Islet precursor cell (in vitro differentiated cells): ENCODE measurements around the gene MINDY4.

Experiments
- DNase-seq: peaks from one replicate; pipeline ENCODE4 v3.0.0-alpha.2; 2018

Gene MINDY4

DNA sequence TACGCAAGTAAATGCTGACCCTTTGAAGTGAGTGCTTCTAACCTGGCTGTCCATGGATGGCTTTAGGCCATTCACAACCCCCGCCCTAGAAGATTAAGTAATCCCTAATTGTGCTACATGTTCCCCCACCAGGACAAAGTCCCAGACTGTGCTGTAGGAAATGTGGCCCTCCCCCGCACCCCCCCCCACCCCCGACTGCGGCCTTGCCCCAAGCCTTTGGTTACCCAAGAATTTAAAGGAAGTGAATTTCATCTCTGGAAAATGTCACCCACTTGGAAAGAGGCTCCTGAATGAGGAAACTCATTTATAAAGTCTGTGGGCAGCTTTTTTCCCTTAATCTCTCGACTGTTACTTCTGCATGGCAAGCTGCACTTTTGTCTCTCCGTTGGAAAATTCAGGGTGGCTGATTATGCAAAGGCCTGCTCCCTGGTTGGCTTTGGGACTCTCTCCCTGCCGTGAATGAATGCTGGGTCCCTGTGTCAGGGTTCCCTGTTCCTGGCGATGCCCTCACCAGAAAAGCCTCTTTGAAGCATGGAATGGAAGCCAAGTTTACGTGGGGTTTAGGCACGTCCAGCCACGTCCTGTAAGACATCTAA, 109.0 kb downstream of the MINDY4 start:
- DNase-seq = no peak

DNA sequence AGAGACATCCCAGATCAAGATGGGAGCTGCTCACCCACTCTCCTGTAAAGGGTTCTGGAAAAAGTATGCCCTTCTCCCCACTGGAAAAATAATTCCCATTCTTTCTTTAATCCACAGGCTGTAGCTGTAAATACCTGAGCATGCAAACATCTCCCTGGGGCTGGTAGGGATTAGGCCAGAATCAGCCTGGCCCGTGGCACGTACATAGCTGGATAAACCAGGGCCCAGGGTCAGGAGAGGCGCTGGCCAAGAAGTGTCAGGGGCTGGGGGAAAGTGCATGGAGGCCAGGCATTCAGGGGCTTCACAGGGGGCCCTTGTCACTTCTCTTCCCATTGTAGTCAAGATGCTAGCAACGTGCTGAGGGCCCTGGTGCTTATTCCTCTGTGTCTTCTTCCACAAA, 109.7 kb downstream of the MINDY4 start:
- no peak for DNase-seq

DNA sequence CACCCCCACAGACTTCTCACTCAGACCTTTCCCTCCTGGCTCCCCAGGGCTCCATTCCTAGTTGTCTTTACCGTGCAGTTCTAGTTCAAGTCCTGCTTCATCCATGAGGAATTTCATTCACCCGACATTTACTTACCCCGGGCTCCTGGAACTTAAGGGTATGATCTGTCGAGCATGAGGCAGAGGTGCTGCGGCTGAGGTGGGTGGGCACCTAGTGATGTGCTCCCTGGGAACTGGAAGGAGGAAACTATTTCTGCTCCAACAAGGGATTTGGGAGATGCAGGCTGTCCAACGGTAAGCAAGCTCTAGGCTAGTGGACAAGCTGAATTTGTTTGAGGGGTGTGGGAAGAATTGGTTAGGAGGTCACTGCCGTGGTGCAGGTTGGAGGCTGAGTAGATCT, 110.2 kb downstream of the MINDY4 start:
- DNase-seq = no peak

DNA sequence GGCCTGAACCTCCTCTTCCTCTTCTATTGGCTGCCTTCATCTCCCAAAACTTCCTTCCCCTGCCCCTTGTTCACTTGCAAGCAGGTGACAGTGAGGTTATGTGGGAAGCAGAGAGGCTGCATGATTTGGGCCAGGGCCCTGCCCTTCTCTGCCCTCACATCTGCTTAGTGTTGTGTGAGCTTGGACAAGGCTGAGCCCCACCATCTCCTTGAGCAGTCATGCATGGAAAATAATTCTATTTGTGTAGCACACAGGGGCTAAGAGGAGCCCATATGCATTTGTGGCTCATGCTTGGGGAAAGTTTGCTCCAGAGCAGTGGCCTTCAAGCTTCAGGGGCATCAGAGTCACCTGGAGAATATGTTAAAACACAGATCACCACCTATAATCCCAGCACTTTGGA, 113.7 kb downstream of the MINDY4 start:
- no peak for DNase-seq

DNA sequence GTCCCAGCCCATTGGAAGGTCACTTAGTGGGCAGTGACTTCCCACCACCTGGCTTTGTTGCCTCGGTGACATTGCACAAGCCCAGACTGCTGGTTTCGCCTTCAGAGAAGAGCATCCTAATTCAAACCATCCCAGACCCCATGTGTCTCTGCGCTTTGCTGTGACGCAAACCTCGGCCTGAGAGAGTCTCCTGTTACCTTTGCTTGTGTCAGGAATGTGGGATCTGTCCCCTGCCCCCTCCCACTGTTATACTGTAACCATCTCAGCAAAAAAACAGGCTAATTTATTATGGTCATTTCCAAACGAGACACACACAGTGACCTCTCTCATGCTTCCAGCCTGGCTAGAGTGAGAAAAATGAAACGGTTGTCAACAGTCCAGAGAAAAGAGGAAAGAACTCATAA, 115.4 kb downstream of the MINDY4 start:
- DNase-seq = no peak

DNA sequence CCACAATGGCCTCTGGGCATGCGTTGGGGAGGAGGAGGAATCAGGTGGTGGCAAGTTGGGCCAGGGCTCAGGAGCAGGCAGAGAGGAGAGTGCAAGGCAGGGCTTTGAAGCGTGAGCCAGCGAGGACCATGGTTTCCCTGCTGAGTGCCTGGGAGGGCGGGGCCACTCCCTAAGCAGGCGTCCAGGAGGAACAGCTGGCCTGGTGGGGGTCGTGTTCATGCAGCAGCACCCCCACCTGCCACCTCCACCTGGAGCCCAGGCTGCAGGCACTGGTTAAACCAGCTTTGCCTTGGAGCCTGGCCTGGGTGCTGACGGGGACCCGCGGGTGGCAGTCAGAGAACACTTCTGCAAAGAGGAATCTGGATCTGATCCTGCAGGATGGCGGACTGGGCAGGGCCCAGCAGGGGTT, 116.3 kb downstream of the MINDY4 start:
- no peak for DNase-seq

DNA sequence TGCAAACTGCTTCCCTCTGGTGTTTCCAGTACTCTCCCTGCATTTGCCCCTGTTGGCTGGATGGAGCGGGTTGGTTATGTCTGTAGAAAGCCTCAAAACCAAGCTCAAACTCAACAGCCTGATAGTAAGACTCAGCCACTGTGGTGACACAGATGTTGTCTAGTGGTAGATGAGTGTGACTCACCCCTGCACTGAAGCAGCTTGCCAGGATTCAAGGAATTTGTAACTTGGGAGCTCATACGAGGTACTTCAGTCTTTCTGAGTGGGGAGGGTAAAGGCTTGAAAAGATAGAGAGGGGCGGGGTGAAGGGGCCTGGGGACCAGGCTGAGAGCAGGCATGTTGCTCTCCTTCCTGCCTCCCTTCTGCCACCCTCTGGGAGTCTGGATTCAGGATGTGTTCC, 117.5 kb downstream of the MINDY4 start:
- peak; percentile 79 for DNase-seq

DNA sequence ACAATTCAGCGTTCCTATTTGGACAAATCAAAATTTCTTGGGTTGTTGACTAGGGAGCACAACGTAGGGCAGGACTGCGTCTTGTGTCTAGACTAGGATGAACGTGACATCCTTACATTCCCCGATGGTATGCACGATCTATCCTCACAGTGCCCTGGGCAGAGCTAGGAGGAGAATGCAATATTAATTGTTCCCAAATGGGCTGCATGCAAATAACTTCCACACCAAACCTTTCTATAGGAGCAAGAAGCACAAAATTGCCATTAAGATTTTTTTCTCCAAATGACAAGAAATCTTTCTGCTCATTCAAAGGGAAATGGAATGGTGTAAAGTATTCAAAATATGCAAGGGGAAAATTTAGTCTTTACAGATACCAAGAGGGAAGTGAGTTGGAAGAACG, 119.0 kb downstream of the MINDY4 start:
- DNase-seq = no peak

DNA sequence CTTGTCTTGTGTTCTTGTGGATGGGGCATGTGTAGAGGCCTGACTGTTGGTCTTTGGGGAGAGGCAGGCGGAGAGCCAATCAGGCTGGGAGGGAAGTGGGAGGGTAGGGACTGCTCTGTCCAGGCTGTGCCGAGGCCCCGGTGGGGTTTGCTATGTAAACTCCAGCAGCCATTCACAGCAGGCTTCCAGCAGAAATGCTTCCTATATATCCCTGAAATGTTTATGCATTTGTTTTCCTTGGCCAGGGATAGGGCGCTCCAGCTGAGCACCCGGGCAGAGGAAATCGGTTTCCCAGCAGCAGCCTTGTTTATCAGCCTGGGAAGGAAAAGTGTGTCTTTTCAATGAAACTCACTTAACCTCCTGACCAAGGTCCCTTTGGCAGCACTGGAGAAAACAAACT, 122.1 kb downstream of the MINDY4 start:
- no peak for DNase-seq

DNA sequence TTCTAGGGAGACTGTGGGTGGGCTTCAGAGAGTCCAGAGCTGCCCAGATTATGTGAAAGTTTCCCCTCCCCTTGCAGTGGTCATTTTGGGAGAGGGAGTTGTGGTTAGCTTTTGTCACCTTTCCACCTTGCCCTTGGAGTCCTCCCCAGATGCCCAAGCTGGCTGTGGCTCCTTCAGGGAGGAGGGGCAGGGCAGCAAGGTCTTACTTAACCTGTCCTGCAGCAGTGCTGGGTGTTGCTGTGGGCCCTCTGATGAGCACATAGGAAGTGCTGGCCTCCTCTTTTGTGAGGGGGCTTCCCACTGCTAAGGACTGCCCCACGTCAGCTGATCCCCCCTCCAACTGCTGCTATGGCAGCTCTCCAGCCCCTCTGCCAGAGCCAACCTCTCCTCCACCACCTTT, 122.8 kb downstream of the MINDY4 start:
- DNase-seq = no peak

DNA sequence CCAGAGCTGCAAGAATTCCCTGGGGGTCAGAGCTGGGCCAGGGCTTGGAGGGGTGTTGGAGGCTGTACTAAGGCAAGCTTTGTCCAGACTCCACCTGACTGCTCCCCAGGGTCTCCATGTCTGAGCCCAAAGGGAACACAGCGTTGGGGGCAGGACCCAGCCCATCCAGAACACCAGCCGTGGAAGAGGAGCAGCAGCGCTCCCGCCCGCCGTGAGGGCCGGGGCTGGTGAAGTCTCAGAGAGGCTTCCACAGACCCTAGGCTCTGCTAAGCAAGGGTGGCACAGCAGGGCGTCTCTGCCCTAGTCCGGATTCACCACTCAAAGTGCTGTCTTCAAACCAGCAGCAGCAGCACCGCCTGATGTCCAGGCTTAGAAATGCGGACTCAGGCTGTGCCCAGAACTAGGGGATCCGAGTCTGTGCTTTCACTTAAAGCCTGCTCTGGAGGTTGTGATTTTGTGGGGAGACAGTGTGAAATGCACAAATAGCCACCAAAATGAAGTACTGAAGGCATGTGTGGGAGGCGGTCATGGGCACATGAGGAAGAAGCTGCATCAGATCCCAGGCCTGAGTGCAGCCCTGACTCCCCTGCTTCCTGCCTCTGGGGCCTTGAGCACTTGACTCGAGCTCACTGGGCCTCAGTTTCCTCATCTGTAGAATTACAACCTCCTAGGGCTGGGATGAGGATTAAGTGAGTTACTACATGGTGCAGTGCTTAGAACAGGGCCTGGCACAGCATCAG, 123.8 kb downstream of the MINDY4 start:
- DNase-seq = no peak

DNA sequence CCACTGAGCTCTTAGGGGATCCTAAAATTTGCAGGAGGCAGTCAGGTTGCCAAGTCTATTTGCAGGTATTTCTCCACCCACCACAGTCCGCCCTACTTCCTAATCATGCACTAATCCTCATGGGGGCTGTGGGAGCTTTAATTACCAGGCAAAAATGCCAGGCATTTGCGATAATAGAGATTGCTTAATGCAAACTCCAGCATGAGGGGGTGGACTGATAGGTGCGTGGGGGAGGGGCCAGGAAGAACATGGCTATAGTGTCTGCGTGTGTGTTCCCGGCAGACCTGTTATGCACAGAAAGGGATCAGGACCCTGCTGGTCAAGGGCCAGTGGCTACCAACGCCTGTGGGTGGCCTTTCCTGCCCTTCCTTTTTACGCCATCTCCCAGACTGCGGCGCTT, 124.8 kb downstream of the MINDY4 start:
- no peak for DNase-seq

DNA sequence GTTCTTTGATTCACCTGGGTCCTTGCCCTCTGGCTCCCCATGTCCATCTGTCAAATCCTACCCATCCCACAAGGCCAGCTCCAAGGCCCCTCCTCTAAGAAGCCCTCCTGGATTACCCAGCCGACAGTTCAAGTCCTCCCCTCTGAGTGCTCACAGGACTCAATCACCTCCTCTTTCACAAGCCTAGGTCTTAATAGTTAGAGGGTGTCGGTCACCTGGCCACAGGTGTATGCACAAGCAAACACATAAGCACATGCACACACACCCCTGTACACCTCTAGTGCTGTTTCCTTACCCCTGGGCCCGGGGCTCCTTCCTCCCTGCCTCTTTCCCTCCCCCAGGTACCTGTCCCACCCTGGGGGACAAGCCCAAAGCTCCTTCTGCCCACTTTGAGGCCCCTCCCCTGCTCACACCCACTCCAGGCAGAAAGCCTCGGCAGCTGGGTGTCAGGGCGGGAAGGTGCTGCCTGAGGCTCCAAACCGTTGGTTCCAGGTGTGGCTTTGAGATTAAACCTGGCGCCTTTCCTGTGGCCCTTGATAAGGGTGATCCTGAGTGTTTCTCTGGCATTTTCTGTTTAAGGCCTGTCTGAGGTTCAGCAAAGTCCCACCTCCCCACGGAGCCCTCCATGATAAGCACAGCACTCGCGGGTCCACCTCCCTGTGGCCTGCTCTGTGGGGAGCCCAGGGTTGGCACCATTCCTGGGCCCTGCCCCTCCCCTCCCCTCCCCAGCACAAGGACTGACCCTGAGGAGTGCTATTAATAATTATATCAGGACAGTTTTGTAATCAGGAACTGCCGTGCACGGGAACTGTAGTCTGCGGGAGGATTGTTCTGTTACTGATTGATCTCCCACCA, 125.8 kb downstream of the MINDY4 start:
- DNase-seq = no peak

DNA sequence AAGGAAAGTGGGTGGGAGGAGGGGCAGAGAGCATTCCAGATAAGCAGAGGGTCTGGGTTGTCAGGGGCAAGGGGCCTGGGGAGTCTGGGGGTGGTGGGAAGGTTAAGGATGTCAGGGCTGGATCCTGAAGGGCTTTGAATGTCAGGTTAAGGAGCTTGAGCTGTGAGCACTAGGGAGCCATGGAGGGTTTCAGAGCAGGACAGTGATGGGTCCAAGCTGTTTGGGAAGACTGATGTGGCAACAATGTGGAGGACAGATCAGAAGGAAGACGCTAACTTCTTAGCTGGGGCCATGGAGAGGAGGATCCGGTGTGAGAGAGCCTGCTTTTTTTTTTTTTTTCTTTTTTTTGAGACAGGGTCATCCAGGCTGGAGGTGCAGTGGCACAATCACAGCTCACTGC, 126.6 kb downstream of the MINDY4 start:
- DNase-seq = no peak

DNA sequence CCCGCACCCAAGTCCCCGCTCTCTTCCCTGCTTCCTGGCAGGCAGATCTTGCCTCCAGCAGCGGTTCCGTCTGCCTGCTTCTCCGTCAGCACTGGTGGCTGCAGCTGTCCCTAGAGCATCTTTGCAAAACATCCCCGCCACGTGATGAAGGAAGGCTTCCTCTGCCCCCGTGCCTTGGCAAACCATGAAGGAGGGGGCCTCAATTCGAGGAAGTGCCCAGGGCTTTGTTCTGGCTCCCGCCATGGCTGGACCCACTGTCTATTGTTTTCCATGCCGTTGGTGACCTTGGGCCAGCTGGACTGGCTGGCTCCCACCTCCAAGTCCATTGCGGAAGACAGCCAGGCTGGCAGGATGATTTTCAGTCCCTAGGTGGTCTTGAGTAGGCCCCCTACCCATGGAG, 127.2 kb downstream of the MINDY4 start:
- DNase-seq = no peak

DNA sequence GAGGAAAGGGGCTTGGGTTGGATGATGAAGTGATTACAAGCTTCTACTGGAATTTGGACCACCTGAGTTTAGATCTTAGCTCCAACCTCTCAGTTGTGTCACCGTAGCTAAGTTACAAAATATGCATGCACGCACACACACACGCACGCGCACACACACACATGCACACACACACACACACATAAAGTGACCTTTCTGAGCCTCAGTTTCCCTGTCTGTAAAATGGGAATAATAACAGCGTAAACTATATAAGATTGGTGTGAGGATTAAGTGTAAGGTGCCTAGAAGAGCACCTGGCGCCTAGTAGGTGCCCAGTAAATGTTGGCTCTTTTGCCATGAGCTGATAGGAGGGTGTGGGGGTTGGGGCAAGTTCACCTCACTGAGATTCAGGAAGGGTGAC, 127.8 kb downstream of the MINDY4 start:
- no peak for DNase-seq

DNA sequence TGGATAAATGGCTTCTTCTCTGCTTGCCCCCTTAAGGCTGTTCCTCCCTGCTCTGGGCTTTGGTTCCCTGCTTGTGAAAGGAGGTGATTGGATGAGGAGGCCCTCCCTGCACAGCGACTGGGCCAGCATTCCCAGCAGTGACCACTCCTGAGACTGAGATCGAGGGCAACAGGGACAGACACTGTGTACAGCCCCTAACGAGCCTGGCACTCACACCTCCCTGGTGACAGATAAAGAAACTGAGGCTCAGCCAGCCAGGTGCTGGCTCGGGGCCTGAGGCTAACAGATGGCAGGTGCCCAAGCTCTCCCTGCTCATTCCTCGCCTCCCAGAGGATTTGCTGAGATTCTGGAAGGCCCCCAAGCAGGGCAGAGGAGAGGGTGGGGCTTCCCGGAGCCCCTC, 128.4 kb downstream of the MINDY4 start:
- no peak for DNase-seq

DNA sequence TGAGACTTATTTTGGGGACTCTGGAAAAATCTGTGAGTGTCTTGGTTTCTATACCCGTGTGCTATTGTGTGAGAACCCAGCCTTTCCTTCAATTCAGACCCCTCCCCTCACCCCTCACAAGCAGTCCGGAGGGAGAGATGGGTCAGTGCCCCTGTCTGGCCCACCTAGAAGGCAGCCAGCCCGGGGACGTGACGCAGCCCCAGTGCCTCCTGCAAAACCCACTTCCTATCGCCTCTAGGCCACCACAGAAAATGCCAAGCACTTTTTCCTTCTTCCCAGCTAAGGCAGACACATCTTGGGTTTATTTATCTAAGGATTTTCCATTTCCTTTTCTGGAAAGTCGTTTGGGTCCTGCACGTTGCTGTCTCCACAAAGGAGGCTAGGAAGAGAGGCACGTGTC, 128.8 kb downstream of the MINDY4 start:
- no peak for DNase-seq

DNA sequence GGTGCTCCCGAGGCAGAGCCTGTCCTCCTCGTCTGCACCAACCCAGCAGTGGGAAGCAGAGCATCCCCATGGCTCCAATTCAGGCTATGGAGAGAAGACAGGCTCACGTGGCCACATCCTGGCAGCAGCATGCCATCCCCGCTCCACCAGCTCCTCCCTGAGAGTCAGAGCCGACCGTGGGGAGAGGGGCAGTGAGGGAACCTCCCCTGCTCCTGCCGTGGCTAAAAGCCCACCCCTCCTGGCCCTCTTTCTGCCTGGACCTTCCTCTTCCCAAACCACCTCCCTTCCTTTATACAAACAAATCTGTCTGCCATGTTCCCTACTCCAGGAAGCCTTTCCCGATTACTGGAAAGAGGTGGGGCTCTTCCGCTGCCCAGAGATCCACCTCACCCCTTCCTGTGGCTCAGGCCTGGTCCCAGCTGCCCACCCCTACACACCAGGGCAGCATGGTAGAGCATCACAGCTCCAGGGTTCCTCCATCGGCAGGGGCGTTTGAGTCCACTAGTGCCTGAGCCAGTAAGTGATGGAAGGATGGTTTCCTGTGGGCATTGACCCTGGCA, 129.7 kb downstream of the MINDY4 start:
- no peak for DNase-seq

DNA sequence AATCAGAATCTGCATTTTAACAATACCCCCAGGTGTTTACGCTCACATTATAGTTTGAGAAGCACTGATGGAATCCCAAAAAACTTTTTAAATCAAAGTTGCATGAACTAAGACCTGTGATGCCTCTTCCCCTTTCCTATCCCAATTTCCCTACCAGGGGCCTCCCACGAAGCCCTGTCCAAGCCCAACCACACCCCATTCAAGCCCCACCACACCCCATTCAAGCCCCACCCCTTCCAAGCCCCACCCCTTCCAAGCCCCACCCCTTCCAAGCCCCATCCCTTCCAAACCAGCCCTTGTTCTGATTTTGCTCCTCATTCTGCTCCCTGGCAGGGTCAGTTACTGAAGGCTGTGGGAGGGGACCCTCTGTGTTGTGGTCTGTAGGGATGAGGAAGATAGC, 130.6 kb downstream of the MINDY4 start:
- DNase-seq = no peak

DNA sequence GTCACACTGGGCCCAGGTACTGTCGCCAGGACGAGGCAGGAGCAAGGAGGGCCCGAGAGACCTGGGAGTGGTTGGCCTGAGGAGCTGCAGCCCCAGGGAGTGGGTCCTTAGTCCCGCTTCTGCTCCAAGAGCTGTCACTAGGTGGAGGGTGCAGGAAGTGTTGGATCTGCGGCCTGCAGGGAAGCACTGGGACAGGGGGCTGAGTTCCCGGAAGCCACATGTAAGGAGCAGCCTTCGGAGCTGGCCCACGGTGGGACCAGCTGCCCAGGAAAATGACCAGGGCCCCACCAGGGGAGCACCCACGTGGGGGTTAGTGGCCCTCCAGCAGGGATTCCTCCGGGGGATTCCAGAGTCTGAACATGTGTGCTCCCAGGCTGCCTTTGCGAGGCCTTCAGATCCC, 131.2 kb downstream of the MINDY4 start:
- DNase-seq = no peak

DNA sequence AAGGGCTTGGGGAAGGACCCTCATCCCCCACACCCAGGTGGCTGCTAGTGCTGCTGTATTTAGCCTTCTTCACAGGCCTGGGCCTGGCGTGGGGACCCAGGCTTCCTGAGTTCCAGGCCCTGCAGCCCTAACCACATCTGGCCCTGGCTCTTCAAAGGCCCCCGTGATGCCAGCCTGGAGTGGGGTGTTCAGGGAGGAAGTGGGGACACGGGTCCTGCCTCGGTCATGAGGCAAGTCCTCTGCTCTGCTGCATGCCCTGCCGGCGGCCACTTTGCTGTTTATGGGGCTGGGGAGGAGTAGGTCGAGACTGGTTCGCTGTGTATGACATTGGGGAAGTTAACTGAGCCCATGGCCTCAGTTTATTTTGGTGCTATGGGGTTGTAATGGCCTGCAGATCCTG, 131.9 kb downstream of the MINDY4 start:
- DNase-seq = no peak

DNA sequence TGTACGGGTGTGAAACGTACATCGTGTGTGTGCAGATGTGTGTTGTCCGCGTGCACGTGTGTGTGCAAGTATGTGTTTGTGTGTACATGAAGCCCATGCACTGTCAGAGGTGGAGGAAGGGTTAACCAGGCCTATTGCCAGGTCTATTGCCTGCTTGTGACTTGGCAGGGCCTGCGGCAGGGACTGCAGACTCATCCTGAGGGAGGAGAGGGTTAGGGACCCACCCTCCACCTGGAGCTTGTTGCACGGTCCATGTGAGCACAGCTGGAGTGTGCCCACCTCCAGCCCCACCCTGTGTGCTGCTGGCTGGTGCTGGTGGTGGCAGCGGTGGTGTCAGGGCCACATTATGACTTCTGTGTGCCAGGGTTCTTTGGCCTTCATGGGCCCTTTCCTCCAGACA, 133.3 kb downstream of the MINDY4 start:
- DNase-seq = no peak
